ENCODE data around the gene MAD1L1. TPM values are rescaled to one million over a fixed set of nuclear protein-coding genes. Genes with fewer than 3 reads are reported as not detected.
"Not testable (repeated sequence)": the region's sequence is repeated elsewhere in the genome, so short reads cannot be mapped to it uniquely, and the experiment has no call there.

MAD1L1 gene
- total RNA-seq, 1 donor from 2014 or later, result 41.4 TPM

DNA sequence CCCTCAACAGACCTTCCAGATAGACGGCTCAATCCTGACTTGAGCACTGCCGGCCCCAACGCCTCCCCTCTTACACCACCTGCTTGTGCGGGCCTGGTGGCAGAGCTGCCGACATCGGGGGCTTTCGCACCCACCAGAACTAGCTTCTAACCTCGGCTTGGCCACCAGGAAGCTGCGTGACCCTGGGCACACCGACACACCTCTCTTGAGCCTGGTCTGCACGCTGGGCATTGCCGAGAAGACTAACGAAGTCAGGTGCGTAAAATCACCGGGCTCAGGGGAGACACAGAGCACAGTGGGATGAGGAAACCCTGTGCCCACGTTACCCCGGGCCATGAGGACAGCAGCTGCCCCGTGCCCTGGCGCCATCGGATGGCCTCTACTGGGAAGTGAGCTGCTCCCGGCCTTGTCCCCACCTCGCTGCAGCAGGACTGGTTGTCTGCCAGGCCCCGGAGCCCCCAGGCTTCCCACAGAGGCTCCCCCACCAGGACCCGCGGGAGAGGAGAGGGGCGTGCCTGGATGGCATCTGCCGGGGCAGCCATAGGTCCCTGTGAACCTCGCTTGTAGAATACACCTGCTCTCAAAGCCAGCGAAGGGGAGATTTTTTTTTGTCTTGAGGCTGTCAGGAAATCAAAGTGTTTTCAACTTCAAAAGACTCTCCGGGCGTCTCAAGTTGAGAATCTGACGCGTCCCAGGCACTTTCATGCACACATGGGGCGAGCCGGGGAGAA, 408.4 kb downstream of the MAD1L1 start:
- DNase-seq (ENCODE audit: low spot score), result not testable (repeated sequence)

DNA sequence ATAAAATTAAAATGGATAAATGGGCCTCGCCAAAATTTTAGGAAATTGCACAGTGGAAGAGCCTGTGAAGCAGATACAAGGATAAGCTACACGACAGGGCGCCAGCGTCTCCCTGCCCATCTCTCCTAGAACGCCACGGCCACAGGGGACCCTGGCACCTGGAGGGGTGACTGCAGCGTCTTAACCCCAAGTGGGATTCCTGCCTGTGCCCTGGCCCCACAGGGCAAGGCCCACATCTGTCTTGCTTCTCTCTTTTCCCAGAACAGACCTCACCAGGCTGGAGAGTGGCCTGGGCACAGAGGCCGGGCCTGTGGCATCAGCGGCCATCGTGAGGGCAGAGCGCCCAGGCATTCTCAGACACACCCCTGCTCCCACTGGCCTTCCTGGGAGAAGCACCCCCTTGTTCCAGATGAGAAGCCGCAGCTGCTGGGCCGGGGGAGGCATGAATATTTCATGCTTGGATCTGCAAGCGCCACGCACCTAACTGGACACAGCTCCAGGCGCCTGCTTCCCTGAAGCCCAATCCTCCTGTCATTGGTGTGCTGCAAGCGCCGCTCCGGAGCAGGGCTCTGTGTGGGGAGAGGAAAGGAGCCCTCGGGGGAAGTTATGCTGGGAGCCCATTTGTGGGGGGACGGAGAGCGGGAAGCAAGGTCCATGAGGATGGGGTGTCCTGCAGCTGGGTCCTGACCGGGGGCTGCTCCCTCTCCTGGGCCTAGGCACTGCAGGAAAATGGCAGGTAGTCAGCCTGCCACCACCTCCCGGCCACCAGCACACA, 409.2 kb downstream of the MAD1L1 start:
- no peak for DNase-seq (ENCODE audit: low spot score)

DNA sequence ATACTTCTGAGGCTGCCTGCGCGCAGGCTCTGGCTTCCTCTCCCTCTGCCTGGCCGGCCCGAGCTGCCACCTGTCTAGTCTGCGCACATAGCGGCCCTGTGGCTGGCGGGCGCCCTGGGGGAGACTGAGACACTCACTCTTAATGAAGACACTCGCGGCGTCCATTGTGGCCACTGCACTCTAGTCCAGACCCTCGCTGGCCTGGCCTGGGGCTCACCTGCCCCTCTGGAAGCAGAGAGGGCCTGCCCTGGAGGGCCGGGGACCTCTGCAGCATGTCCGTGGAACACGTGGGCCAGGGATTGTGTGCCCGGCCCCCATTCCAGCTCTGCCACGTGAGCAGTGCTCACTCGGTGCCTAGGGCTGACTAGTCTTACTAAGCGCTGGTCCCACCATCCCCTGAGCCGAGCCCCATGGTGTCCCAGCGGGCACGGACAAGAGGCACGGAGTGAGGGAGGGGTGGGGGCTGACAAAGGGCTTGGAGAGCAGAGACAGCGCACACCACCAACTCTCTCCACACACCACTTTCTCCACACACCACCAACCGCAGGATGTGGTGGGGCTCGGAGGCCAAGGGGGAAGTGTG, 413.4 kb downstream of the MAD1L1 start:
- DNase-seq (ENCODE audit: low spot score), result peak; percentile 29

DNA sequence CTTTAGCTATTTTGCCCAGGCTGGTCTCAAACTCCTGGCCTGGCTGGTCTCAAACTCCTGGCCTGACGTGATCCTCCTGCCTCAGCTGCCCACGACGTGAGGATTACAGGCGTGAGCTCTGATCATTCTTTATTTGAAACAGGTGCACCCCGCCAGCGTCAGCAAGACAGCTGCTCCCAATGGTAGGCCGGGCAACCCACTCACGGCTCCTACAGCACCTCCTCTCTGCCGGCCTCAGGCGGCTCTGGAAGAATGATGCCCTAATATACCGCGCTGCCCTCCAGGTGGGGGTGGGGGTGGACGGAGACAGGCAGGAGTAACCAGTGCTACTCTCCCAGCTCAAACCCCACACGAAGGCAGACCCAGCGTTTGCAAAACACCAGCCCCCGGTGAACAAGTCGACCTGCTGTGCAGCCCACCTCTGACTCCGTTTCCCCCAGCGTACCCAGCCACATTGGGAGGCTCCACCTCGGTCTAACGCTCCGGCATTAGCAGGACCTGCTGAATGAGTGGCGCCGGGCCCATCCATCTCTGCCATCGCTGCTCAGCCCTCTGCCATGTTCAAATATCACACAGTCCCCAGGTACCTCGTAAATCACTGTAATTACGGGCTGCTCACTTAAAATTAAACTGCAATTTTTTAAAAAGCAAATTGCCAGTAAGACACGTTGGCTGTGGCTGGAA, 414.0 kb downstream of the MAD1L1 start:
- peak; percentile 22 for DNase-seq (ENCODE audit: low spot score)

DNA sequence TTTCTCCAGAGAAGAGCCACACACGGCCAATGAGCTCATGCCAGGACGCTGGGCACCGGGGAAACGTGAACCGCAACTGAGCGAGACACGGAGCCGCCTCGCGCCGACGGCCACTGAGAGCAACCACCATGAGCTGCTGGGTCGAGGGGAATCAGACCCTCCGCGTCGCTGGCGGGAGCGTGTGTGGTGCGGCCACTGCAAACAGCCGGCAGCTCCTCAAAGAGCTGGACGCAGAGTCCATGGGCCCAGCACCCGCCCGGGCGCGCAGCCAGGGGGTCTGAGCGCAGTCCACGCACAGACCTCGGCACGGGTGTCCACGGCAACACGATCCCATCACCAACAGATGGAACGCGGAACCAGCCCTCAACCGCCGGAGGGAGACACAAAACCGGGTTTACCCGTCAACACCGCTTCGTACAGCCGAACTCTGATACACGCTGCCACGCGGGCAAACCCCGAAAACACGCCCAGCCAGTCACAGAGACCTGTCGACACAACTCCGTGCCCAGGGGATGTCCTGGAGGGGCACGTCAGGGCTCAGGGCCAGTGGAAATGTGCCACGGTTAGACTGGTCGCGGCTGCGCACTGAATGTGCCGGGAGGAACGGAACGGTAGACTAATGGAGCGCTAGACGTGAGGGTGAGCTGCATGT, 415.6 kb downstream of the MAD1L1 start:
- DNase-seq (ENCODE audit: low spot score), result peak; percentile 37

DNA sequence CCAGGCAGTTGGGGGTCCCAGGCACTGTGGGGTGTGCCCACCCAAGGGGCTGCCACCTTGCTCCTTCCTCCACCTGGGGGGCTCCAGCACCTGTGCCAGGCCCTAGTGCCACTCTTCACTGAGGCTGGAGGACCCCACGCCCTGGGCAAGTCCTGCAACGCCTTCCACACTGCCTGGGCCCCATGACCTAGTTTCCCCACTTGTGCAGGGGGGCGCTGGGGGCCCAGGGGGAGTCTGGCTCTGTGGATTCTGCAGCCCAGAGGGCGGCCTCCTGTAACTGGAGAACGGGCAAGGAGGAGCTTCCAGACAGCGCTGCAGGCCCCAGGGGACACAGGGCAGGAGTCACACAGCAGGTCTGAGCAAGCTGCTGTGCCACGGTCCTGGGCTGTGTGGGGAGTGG, 416.3 kb downstream of the MAD1L1 start:
- peak; percentile 37 for DNase-seq (ENCODE audit: low spot score)

DNA sequence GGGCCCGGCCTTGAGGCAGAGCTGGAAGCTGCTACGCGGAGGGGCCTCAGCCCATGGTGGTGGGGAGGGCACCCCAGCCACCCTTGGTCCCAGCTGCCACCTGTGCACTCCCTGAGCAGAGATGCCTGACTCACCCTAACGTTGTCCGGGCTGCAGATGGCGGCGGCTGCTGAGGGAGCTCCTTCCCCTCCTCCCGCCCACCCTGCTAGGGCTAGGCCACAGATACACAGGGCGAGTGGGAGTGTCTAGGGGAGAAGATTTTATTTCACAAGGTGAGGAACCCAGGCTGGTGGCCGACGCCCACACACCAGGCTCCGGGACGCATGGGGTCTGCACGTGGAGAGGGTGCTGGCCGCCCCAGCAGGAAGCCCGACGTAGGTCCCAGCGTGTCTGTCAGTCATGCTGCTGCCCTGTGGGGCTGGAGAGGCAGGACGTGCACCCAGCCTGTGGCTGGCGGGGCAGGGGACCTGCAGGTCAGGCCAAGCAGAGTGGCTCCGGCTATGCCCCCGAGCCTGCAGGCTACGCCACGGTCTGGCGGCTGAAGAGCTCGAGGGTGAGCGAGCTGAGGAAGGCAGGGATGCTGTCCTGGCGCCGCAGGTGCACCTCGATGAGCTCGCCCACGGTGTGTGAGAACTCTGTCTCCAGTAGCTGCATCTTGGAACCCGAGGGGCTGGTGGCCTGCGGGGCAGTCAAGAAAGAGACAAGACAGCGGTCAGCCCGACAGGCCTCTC, 417.0 kb downstream of the MAD1L1 start:
- peak; percentile 35 for DNase-seq (ENCODE audit: low spot score)

DNA sequence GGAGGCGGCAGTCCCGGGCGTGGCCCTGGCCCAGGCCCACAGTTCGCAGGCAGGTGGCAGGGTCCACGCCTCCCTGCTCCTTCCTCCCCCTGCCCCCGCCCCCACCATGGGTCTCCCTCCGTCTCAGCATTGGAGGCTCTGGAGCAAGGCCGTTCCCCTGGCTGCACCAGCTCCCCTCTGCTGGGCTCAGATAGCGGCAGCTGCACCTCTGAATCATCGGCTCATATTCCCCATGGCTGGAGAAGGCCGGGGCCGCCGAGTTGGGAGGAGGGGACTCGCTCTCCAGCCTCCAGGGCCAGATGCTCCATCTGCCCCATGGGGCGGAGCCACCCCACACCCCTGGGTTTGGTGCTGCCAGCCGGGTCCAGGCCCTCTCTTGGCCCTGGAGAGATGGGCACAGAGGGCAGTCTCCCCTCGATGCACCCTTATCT, 417.7 kb downstream of the MAD1L1 start:
- DNase-seq (ENCODE audit: low spot score), result no peak

DNA sequence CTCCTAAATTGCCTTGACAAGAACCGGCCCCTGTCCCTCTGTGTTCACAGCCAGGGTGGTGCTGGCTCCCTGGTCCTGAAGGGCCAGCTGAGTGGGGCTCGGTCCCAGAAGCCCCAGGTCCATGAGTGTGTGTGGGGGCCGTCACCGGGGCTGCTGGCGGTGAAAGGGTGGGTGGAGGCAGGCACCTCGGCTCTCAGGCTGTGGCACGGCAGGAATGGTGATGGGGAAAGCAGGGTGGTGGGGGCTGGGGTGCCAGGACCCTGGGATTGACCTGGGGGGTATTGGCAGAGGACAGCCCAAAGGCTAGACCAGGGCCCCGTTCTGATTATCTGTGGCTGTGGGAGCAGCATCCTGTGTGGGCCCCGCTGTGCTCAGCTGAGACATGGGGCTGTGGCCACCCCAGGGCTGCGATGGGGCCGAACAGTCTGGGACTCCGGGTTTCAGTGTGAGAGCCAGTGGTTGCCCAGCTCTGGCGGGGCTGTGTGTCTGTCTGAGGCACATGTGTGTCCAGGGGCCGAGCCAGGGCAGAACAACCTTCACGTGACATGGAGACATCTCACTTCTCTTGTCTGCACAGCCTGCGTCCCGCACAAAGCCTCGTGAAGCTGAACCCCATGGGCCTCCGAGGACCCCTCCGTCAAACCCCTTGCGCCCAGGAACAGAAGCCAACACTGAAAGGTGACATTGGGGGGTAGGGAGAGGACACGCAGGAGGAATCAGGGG, 418.5 kb downstream of the MAD1L1 start:
- peak; percentile 37 for DNase-seq (ENCODE audit: low spot score)

DNA sequence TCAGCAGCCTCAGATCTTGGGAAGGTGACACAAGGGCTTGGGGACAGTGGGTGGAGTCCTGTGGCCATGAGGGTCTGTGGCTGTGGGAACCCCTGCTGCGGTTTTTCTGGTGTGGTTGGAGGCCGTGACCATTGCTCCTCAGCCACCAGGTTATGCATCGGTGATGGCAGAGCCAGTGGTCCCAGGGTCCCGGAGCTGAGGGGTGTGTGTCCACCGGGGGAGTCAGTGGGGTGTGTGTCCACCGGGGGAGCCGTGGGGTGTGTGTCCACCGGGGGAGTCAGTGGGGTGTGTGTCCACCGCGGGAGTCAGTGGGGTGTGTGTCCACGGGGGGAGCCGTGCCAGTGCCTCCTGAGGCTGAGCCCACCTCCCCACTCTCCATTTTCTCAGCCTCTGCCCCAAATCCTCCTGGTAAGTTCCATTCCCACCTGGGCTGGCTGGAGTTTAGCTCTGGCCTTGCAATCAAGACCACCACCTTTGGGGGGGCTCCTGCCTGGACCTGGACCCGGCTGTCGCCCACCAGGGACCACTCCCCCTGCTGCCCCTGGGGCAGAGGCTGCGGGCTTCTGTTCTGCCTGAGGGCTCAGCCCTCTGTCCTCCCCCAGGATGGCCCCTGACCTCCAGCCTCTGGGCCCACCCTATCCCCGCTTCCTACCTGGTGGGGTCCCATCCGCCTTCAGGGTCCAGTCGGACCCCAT, 419.2 kb downstream of the MAD1L1 start:
- peak; percentile 41 for DNase-seq (ENCODE audit: low spot score)

DNA sequence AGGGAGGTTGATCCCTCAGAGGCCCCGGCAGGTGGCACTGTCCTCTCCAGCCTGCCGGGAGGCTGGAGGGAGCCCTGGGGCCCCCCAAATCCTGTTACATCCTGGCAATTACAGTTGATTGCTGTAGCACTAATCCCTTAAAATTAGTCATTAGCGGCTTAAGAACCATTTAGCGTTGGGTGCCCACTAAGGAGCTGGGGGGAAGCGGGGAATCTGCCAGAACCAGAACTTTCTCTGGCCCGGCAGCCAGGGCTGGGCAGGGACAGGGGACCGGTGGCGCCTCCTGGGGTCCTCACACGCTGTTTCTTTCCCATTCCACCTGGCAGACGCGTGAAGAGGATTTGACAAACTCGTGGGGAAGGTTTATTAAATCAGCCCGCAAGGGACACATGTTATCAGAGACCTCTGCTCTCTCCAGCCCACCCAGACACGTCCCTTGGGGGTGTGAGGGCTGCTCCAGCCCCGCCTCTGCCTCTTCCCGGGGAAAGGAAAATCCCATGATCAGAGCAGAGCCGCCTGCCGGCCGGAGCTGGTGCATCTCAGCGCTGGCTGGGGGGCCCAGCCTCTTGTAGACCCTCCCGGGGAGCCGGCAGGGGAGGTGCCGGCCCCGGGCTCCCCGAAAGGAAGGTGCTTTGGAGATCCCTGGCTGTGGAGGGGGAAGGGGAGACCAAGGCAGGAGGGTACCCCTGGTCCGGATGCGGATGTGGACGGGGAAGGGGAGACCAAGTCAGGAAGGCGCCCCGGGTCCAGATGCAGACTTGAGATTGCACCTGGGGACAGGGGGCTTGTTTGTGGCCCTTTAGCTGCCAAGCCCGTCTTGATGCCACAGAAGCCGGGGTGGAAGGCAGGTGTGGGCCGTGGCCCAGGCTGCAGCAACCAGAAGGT, 420.0 kb downstream of the MAD1L1 start:
- DNase-seq (ENCODE audit: low spot score), result peak; percentile 34

DNA sequence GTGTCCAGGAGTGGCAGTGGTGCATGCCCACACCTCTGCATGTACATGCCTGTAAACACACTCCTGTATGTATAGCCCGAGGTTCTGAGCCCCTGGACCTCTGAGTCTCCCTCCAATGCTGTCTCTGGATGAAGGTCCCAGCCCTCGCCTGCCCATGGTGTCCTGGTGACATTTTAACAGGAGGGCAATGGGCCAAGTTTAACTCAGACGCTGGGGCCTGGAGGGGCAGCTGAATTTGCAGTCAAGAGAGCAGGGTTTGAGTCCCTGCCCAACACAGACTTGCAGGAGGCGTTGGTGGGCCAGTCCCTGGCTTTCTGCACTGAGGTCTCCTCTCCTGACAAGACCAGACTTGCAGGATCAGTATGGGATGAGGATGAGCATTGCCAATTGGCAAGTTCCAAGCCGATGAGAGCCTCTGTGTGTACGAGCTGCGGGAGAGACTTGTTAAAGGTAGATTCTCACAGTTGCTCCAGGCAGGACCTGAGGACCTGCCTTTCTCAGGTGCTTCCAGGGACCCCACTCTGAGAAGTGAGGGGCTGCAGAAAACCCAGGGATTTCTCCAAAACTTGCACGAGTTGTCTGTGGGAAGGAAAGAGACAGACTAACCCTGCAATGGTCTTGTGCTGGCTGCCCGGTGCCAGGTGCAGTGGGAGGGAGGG, 420.8 kb downstream of the MAD1L1 start:
- DNase-seq (ENCODE audit: low spot score), result peak; percentile 38

DNA sequence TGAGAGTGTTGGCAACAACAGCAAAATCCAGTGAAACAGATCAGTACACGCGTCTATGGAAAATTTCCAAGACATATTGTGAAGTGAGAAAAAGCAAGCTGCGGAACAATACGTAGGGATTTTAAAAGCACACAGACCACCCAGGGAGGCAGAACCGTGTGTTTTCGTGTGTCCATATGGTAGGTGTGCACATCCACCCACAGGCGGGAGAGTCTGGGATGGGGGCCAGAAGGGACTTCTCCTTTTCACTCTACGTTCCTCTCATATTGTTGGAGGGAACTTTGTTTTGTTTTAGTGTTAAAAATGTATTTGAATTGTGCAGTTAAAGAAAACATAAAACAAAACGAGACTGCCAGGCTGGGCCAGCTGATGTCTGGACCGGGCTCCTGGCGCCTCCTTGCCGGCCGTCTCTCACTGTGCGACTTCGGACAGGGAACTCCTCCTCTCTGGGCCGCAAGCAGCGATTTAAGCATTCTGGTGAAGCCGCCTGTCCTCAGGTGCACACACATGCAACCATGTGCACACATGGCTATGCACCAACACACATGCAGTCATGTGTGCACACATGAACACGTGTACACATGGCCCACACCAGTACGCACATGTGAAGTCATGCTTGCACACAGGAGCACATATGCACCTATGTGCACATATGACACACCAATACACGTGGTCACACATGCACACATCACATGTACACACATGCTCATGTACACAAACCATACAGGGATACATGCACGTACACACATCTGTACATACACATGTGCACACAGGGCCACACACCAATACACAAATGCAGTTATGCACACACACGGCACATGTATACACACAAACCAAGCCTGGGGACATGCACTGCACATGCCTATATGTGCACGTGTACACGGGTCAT, 421.5 kb downstream of the MAD1L1 start:
- peak; percentile 35 for DNase-seq (ENCODE audit: low spot score)

DNA sequence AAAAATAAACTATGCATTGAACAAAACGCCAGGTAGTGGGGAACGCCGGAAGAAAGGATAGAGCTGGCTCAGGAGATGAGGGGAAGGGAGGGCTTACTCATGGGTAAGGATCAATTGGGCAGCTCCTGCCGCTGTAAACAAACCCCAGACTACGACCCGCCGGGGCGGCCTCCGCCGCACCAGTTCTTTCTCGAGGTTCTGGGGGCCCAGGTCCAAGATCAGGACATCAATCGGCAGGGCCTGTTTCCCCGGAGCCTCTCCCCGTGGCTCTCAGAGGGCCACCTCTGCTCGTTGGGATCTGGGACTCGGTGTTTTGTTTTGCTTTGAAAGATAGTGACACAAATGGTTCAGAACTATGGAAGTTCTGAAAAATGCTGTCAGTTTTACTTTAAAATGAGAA, 422.2 kb downstream of the MAD1L1 start:
- DNase-seq (ENCODE audit: low spot score), result peak; percentile 29

DNA sequence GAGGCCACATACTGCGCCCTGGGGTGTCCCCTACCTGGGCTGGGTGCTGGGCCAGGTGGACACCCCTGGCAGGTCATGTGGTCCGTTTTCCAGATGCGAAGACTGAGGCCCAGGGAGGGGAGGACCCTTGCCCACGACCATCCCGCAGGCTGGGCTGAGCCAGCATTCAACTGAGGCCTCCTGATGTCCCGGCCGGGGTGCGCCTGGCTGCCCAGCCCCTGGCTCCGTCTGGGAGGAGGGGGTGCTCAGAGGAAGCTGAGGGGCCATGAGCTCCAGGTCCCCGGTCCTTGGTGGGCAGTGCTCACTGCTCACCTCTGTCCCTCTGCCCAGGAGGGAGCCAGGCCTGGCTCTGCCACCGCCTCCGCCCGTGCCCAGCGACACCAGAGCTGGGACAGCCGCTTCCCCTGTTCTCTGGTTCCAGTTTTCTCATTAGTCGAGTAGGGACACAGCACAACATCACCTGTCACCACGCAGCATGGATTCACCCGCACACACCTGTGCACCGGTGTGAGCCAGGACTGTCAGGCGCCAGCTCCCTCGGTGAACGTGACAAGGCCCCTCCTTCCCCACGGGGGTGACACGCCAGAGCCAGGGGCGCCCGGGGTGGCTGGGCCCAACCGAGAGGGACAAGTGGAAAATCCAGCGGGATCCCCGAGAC, 423.0 kb downstream of the MAD1L1 start:
- peak; percentile 31 for DNase-seq (ENCODE audit: low spot score)

DNA sequence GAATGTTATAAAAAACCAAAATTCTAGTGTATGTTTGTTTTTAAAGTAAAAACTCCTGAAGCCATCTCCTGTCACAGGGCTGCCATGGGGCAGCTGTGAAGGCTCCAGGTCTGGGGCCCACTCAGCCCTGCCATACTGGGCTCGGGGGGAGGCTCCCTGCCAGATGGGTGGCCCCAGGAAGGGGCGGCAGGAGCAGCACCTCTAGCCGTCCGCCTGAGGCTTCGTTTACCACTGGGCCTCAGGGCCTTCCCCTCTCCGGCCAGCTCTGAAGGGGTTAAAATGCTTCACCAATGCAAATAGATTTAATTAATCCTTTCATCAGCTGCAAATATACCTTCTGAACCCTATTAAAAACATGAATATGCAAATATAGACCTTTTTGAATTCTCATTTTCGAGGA, 423.7 kb downstream of the MAD1L1 start:
- peak; percentile 18 for DNase-seq (ENCODE audit: low spot score)

Measured in ureter (tissue), 1 donor.